Natural killer cell (primary cell): ENCODE results near the gene XK. TPM values are rescaled to one million over a fixed set of nuclear protein-coding genes. Genes with fewer than 3 reads are reported as not detected.
A peak's percentile ranks its signal among the peaks of the same experiment; 100 is the strongest.
"Not testable (repeated sequence)": the region's sequence is repeated elsewhere in the genome, so short reads cannot be mapped to it uniquely, and the experiment has no call there.

Experiments
- ATAC-seq, 3 donors: fragments of 150-1000 bp in 2 of 3; fragments of 200-7000 bp in 1 of 3; cut with Tn5 transposase; 1 replicate in 1 of 3; 2 replicates in 2 of 3; pipeline ENCODE4 v1.10.0; 2021; ENCODE audit warnings: mild to moderate bottlenecking in 2 of 3, moderate library complexity in 2 of 3
- DNase-seq, 2 donors: peaks; one replicate each; pipeline versions ENCODE4 v3.0.0 to v3.0.0-alpha.2; 2013 to 2021; ENCODE audit warnings: mixed read lengths in 1 of 2
- H3K27ac ChIP-seq: one replicate; pipeline ENCODE4 v1.5.1; 2013; ENCODE audit warnings: mild to moderate bottlenecking, low read length
- H3K27me3 ChIP-seq: one replicate; pipeline ENCODE4 v1.6.1; 2013; ENCODE audit warnings: low read length; ENCODE audit not compliant: control insufficient read depth, insufficient read depth
- H3K36me3 ChIP-seq: one replicate; pipeline ENCODE4 v1.6.1; 2013; ENCODE audit warnings: low read length; ENCODE audit not compliant: control insufficient read depth, insufficient read depth
- H3K4me1 ChIP-seq: one replicate; pipeline ENCODE4 v1.6.1; 2013; ENCODE audit warnings: low read length; ENCODE audit not compliant: control insufficient read depth, insufficient read depth
- H3K4me3 ChIP-seq: one replicate; pipeline ENCODE4 v1.5.1; 2013; ENCODE audit warnings: low read length
- H3K9me3 ChIP-seq: one replicate; pipeline ENCODE4 v1.6.1; 2013; ENCODE audit warnings: low read length; ENCODE audit not compliant: control insufficient read depth, insufficient read depth
- H3K27ac Mint-ChIP-seq, 2 donors: one replicate each; pipeline ENCODE4 v1.8.0; 2022; ENCODE audit warnings: mild to moderate bottlenecking in 2 of 2, mixed read lengths in 2 of 2, moderate library complexity in 1 of 2
- H3K27me3 Mint-ChIP-seq, 2 donors: one replicate each; pipeline ENCODE4 v1.8.0; 2022; ENCODE audit warnings: low read depth in 2 of 2, mixed read lengths in 2 of 2
- H3K36me3 Mint-ChIP-seq: one replicate; pipeline ENCODE4 v1.8.0; 2022; ENCODE audit warnings: mixed read lengths
- H3K4me1 Mint-ChIP-seq, 2 donors: one replicate each; pipeline ENCODE4 v1.8.0; 2022; ENCODE audit warnings: mixed read lengths in 2 of 2
- H3K4me3 Mint-ChIP-seq: one replicate; pipeline ENCODE4 v1.8.0; 2022; ENCODE audit warnings: mild to moderate bottlenecking, moderate library complexity, mixed read lengths
- H3K9me3 Mint-ChIP-seq, 2 donors: one replicate each; pipeline ENCODE4 v1.8.0; 2022; ENCODE audit warnings: mixed read lengths in 2 of 2
- WGBS: methylation state at CpG from one replicate; pipeline ENCODE4 v1.1.7; 2013; ENCODE audit warnings: missing lambda C conversion rate; ENCODE audit not compliant: insufficient coverage; 5-methylcytosine and 5-hydroxymethylcytosine counted together
- intact Hi-C: fragments of 100-400 bp; cut with micrococcal nuclease; formaldehyde crosslinking; loops from one replicate; pipeline ENCODE4 v1.14.2; 2022
- total RNA-seq, 4 donors: library from RNA; stranded (reverse); fragments of 120-200 nt in 1 of 4; gene quantifications; one replicate each; pipeline versions ENCODE4 v1.2.3 to v1.2.4, GENCODE V29; 2013 to 2022
- TF ChIP-seq, protein P1 (sequence below): fragments of 200-600 bp; IDR thresholded peaks from one replicate; pipeline ENCODE4 v1.8.0; 2022; ENCODE audit warnings: antibody characterized with exemption

XK gene
- total RNA-seq, 3 donors from 2014 or later (not counting 1 experiment from before 2014, with no cell fraction given): 0.29 to 1.3 (median 0.56) TPM

DNA sequence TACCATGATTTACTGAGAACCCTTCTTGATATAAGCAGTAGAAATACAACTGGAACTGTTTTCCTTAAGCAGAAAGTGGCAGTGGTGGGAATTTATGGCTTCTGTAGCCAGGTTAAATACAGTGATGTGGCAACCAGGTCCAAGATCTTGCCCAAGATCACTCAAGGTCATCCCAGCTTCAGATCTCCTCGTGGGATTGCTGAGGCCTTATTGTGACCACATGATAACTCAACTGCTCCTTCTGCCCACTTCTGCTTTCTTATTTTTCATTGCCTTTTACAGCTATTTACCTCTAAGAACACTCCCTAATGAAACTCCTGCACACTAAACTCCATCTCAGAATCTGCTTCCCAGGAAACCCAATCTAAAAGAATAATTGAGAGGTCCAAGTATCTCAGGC is 81.8 kb downstream of the XK start:
- DNase-seq: no peak
- Histone ChIP-seq H3K27me3 (no peaks in the 10 kb centered on the region), H3K9me3 (no peaks in the 10 kb centered on the region), H3K36me3 (no peaks in the 10 kb centered on the region), H3K4me3 (no peak overlapping the region), H3K4me1 (peaks cover 3% of the 10 kb centered on the region), H3K27ac (no peak overlapping the region)
- TF ChIP-seq, protein P1, sequence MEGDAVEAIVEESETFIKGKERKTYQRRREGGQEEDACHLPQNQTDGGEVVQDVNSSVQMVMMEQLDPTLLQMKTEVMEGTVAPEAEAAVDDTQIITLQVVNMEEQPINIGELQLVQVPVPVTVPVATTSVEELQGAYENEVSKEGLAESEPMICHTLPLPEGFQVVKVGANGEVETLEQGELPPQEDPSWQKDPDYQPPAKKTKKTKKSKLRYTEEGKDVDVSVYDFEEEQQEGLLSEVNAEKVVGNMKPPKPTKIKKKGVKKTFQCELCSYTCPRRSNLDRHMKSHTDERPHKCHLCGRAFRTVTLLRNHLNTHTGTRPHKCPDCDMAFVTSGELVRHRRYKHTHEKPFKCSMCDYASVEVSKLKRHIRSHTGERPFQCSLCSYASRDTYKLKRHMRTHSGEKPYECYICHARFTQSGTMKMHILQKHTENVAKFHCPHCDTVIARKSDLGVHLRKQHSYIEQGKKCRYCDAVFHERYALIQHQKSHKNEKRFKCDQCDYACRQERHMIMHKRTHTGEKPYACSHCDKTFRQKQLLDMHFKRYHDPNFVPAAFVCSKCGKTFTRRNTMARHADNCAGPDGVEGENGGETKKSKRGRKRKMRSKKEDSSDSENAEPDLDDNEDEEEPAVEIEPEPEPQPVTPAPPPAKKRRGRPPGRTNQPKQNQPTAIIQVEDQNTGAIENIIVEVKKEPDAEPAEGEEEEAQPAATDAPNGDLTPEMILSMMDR: no peak
- Mint-ChIP-seq H3K27me3 (peaks cover 0 to 6% of the 10 kb centered on the region in 2 donors), H3K9me3 (no peaks in the 10 kb centered on the region), H3K36me3 (no peaks in the 10 kb centered on the region), H3K27ac (no peak overlapping the region), H3K4me3 (no peak overlapping the region), H3K4me1 (peaks cover 0 to 11% of the 10 kb centered on the region in 2 donors)
- ATAC-seq: no peak
- 46% methylated on average over 1 of the region's 1 CpG for WGBS
- intact Hi-C loops: no loop called here

DNA sequence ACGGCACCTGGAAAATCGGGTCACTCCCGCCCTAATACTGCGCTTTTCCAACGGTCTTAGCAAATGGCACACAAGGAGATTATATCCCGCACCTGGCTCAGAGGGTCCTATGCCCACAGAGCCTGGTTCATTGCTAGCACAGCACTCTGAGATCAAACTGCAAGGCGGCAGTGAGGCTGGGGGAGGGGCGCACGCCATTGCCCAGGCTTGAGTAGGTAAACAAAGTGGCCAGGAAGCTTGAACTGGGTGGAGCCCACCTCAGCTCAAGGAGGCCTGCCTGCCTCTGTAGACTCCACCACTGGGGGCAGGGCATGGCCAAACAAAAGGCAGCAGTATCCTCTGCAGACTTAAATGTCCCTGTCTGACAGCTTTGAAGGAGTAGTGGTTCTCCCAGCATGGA is 83.3 kb downstream of the XK start:
- H3K36me3 Mint-ChIP-seq, H3K27me3 Mint-ChIP-seq, H3K4me3 Mint-ChIP-seq, H3K9me3 ChIP-seq, H3K36me3 ChIP-seq, H3K4me3 ChIP-seq, H3K27ac Mint-ChIP-seq, intact Hi-C loops, H3K27ac ChIP-seq, ATAC-seq, DNase-seq, H3K27me3 ChIP-seq, H3K9me3 Mint-ChIP-seq, H3K4me1 ChIP-seq: not testable (repeated sequence)
- 93% methylated on average over 9 of the region's 9 CpGs for WGBS
- peaks cover 0 to 11% of the 10 kb centered on the region in 2 donors for H3K4me1 Mint-ChIP-seq

DNA sequence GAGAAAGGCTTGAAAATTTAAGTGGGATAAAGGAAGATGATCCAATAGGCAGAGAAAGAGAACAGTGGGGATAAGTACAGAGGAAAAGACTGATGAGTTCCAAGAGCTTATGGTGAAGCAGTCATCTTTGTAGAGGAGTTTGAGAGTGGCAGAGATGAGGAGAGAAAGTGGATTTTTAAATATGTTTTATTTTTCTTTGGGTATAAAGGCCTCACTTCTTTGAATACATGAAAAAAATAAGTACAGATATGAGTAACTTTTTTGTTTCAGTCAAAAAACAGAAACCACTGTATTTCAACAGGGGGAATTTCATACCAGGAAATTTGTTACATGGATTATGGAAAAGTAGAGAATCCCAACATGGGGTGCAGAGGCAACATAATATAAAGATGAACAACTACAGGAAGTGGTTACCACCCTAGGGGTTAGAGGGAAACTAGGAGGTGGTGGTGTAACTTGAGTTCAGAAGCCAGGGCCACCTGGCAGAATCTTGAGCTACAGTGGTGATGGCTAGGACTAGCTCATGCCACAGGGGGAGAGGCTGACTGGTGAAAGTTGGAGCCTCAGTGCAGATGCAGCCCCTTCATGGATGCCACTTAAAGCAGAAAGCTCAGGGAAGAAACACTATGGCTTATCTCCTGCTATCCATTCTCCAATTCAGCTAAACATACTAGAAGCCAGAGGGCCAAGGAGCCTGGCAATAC is 90.8 kb downstream of the XK start:
- Mint-ChIP-seq H3K27ac (peak overlapping the region in 1 of 2 donors; percentile 31), H3K4me3 (peak overlapping the region; percentile 45), H3K27me3 (no peaks in the 10 kb centered on the region), H3K4me1 (peaks cover 22% of the 10 kb centered on the region in 2 donors), H3K9me3 (no peaks in the 10 kb centered on the region), H3K36me3 (no peaks in the 10 kb centered on the region)
- ATAC-seq (no peak), DNase-seq (no peak)
- Histone ChIP-seq H3K4me1 (peaks cover 8% of the 10 kb centered on the region), H3K27ac (peak overlapping the region; percentile 67), H3K4me3 (no peak overlapping the region), H3K27me3 (no peaks in the 10 kb centered on the region), H3K36me3 (no peaks in the 10 kb centered on the region), H3K9me3 (no peaks in the 10 kb centered on the region)
- intact Hi-C loops: no loop called here
- TF ChIP-seq, protein P1: no peak

DNA sequence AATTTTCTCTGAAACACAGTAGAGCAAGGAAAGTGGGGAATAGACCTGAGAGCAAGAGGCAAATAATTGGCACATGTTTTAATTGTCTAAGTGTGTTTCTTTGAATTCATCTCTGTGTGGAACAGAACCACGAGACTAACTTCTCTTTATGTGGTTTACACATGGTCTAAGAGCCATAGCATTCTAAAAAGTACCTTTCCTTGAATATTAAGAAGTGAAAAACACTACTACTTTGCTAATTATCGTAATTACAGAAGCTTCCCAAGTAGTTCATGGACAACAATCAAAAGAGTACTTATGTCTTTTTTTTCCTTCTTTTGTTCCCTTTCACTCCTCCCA is 91.4 kb downstream of the XK start:
- peaks cover 22% of the 10 kb centered on the region in 2 donors for H3K4me1 Mint-ChIP-seq
- peak overlapping the region; percentile 67 for H3K27ac ChIP-seq
- WGBS: 0% methylated on average over 1 of the region's 2 CpGs
- H3K36me3 Mint-ChIP-seq: no peaks in the 10 kb centered on the region
- H3K9me3 Mint-ChIP-seq: no peaks in the 10 kb centered on the region
- ATAC-seq (peak in 1 of 3 donors; percentile 33), DNase-seq (no peak)
- TF ChIP-seq, protein P1: no peak
- H3K9me3 ChIP-seq: no peaks in the 10 kb centered on the region
- H3K27me3 Mint-ChIP-seq: peaks cover 0 to 2% of the 10 kb centered on the region in 2 donors
- peaks cover 8% of the 10 kb centered on the region for H3K4me1 ChIP-seq
- H3K27ac Mint-ChIP-seq: peak overlapping the region in 1 of 2 donors; percentile 31
- intact Hi-C loops: no loop called here
- H3K4me3 Mint-ChIP-seq: peak overlapping the region; percentile 45
- H3K4me3 ChIP-seq: no peak overlapping the region
- H3K36me3 ChIP-seq: no peaks in the 10 kb centered on the region
- H3K27me3 ChIP-seq: no peaks in the 10 kb centered on the region
